ENCODE measurements around the gene NFKB2.

The NFKB2 gene

DNA sequence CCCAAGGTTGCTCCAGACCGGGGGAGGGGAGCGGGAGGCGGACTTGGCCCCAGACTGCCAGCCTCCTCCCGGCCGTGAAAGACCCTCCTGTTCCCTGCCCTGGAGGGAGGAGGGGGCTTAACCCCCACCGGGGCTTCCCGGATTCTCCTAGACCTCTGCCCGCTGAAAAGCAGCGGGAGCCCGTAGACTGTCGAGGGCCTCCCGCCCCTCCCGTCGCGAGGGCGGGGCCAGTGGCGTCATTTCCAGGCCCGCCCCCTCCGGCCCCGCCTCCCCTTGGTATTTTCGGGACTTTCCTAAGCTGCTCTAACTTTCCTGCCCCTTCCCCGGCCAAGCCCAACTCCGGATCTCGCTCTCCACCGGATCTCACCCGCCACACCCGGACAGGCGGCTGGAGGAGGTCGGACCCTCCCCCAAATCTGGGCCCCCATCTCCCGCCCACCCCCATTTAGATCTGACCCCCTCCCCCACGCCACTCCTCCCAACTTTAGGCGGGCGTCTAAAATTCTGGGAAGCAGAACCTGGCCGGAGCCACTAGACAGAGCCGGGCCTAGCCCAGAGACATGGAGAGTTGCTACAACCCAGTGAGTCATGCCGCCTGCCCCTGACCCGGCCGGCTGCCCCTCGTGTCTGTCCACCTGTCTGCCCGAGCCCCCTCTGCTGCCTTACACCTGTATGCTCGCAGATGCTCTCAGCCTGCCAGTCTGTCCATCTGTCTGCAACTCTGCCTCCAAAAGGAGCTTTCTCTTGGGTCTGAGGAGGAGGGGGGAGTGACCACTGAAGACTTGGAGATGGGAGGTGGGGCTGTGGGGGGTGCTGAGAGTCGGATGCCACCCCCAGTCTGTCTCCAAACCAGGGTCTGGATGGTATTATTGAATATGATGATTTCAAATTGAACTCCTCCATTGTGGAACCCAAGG, at the start of gene NFKB2:
TSS of gene NFKB2 (plus strand) at position 306 of the 917 bp plus-strand sequence. CDS start at position 561, 255 bp downstream.
- peak; percentile 94 to 95 for DNase-seq

DNA sequence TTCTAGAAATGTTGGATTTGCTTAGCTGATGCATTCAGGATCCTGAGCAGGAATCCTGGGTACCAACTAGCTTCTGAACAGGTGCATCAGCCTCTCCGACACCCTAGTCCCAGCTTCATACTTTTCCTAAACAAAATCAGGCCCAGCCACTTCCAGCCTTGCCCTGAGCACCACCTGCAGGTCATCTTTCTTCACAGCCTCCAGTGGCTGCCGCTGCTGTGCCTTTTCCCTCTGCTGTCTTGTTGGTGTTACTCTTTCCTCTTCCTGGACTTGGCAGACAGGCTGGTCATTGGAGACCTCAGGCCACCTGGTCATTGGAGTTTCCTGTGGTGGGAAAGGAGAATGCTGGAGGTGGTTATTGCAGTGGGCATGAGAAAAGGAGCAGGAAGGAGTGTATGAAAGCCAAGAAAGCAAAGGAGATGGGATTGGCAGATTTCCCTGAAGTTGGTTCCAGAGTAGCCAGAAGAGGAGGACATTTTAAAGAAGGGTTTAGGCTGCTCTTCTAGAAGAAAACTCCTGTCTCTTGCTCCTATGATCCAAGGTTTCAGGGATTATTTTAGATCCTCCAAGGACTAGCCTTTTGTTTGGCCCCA, 48.2 kb upstream of the NFKB2 start:
- DNase-seq, result no peak

DNA sequence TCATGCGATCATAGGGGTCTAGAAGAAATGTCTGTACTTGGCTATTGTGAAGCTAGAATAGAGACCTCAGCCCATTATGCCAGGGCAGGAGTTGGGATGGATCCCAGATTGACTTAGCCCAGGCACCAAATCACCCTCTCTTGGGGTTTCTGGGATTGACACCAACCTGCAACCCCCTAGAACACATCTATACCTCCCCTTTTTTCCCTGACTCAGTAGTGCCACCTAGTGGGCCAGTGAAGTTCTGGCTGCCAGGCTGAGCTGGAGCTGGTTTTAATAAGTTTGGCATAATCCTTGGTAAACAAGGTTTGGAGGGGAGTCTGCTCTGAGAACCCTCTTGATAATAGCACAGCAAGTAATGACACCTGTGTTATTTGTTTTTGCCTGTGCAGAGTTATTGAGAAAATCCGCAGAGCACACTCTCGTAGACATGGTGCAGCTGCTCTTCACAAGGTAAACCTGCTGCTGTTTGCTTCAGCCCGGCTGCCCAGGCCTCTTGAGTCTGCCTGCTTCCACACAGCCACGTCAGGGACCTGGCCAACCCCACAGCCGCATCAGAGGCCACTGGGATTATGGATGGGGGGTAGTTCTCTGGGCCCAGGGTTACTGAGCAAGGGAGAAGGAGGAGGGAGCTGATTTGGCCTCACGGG, 43.3 kb upstream of the NFKB2 start:
- peak; percentile 63 to 78 for DNase-seq

DNA sequence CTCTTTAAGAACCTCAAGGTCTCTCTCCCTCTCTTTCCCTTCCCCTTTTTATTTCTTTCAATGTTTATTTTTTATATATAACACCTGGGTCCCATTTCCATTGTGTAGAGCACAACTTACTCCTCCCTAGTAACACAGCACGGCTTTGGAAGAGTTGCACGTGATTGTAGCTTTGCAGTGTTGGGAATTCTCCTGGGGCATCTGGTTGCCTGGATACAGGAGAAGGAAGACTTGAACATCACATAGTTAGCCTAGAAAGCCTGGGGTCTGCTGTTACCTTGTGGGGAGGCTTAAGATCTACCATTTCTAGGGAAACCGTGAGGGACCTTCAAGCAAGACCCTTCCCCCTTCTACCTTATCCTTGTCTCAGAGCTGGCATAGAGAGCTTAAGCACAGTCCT, 41.1 kb upstream of the NFKB2 start:
- no peak for DNase-seq

DNA sequence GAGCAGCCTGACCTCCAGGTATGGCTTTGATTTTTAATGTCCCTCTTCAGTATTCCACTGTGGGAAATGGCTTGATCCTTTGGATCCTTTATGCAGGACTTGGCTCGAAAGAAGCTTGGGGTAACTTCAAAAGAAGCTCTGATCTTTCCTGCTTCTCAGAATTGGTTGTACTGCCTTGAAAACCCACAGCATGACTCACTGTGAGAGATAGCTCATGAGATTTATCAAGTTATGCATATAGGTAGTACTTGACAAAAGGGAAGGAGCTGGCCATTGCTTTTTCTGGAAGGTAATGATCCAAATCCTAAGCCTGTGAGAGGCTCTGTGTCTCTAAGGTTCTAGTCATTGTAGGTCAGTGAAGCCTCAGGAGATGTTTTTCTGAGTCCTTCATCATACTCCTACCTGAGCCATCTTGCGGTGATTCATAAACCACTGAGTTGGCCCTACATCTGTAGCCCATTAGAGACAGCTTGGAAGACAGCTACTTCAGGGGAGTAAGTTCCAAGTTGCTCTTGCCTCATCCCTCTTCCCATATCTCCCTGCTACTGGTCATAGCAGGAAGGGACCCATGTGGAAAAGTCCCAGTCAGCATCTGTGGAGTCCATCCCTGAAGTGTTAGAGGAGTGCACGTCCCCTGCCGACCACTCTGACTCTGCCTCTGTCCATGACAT, 36.7 kb upstream of the NFKB2 start:
- no peak for DNase-seq

DNA sequence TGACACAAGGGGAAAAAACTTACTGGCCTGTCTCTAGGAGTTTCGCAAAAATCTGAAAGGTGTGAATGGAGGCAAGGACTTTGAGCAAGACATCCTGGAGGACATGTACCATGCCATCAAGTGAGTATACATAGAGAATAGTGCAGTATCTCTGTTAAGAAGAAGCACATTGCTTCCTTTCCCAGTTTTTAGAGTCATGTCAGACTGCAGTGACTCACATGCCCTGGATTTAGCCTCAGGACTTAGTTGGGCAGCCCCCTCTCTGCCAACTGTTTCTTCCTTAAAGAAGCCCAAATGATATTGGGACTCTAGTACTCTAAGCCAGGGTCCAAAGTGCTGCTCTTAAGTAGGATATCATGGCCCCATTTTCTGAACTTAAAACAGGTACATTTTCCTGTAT, 28.1 kb upstream of the NFKB2 start:
- DNase-seq, result no peak

DNA sequence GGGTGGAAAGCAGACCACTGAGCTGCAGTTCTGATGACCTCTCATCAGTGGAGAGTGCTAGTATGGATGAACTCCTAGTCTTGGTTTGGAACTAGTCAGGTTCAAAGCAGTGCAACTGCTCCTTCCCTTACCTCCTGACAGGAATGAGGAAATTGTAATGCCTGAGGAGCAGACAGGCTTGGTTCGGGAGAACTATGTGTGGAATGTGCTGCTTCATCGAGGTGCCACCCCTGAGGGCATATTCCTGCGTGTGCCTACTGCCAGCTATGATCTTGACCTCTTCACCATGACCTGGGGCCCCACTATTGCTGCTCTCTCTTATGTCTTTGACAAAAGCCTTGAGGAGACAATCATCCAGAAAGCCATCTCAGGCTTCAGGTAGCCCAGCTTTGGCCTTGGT, 27.4 kb upstream of the NFKB2 start:
- no peak for DNase-seq

DNA sequence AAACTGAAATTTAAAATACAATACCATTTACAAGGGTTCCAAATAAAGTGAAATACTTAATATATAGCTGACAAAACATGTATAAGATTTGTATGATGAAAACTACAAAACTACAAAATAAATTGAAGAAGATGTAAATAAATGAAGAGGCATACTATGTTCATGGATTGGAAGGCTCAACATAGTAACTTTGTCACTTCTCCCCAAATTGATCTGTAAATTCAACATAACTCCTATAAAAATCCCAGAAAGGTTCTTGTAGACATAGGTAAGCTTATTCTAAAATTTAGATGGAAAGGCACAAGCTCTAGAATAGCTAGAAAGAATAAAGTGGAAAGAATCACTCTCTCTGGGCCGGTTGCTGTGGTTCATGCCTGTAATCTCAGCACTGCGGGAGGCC, 24.2 kb upstream of the NFKB2 start:
- DNase-seq, result no peak

DNA sequence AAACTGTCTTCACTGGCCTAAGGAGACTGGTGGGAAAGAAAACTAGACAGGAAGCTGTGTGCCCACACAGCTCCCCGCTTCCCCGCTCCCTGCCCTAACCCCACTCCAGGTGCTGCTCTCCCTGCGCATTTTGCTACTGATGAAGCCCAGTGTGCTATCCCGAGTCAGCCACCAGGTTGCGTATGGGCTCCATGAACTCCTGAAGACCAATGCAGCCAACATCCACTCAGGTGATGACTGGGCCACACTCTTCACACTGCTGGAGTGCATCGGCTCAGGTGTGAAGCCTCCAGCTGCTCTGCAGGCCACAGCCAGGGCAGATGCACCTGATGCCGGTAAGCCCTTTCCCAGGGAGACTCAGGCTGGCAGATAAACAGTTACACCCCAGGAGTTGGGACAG, 20.3 kb upstream of the NFKB2 start:
- peak in 1 of 2 donors; percentile 13 for DNase-seq

DNA sequence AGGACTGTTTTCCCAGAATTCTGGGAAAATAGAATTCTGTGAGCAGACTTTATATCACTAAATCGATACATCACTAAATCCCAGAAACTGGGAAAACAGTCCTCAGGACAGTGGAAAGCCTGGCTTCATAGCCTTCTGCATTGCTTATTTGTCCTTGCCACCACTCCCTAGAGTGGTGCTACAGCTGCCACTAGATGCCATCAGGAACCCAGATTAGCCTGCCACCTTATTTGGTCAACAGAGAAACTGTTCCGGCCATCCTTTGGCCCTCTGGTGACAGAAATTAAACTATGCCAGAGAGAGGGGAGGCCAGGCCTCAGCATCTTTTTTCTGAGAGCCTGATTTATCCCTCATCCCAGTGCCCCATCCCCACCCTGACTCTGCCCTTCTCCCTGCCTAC, 19.6 kb upstream of the NFKB2 start:
- DNase-seq, result no peak

DNA sequence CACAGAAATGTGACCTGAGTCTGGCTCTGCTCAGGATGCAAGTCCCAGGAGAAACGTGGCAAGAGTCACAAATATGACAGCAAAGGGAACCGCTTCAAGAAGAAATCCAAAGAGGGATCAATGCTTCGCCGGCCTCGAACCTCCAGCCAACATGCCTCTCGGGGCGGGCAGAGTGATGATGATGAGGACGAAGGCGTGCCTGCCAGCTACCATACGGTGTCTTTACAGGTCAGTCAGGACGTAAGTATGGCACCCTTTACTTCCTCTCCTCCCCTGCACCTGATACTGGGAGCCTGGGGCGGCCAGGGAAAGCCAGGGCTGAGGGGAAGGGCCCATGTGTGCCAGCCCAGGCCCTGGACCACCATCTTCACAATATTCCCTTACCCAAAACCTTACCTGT, 18.6 kb upstream of the NFKB2 start:
- DNase-seq, result no peak

DNA sequence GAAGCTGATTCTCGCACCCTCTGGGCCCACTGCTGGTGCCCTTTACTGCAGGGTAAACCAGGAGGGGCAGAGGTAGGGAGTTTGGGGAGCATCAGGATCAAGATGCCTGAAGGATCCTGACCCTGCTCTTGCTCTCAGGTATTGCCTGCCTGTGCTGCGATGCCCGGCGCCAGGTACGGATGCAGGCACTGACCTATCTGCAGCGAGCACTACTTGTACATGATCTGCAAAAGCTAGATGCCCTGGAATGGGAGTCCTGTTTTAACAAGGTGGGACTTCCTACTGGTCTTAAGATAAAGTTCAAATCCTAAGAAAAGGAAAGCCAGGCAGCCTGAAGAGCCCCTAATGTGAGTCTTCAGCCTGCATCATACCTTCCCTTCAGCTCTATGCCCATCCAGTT, 16.1 kb upstream of the NFKB2 start:
- no peak for DNase-seq

DNA sequence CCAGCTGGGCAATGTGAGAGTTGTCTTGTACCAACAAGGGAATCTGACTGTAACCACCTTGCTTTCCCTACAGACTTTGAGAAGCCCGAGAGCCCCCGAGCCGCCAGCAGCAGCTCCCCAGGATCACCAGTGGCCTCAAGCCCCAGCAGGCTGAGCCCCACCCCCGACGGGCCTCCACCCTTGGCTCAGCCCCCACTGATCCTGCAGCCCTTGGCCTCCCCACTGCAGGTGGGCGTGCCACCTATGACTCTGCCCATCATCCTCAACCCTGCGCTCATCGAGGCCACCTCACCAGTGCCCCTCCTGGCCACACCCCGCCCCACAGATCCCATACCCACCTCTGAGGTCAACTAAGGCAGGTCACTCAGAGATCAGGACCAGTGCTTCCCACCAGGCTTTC, 13.5 kb upstream of the NFKB2 start:
- DNase-seq, result no peak

DNA sequence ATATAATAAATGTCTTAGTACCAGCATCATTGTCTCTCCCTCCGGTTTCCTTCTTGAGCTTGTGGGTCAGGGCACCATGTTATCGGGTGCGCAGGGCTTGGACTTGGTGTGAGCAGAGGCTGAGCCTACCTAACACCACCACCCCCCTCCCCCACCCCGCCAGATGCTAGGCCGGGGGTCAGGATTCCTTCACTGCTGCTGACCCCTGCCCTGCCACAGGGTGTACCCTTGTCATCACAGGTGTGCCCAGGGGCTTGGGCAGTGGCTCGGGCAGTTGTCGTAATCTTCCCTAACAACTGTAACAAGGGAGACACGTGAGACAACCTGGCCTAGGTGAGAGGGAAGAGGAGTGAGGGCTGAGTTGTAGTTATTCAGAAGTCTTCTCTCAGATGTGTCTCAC, 12.6 kb upstream of the NFKB2 start:
- DNase-seq, result no peak

DNA sequence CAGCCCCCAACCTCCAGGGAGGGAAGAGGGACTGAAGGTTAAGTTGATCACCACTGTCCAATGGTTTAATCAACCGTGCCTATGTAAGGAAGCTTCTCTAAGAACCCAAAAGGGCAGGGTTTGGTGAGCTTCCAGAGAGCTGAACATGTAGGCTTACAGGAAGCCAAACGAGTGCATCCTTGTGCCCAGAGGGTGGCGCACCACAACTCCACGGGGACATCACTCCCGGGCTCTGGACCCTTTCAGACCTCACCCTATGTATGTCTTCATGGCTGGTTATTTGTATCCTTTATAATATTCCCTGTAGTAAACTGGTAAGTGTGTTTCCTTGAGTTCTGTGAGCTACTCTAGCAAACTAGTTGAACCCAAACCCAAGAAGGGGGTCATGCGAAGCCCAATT, 11.5 kb upstream of the NFKB2 start:
- peak; percentile 21 to 26 for DNase-seq

DNA sequence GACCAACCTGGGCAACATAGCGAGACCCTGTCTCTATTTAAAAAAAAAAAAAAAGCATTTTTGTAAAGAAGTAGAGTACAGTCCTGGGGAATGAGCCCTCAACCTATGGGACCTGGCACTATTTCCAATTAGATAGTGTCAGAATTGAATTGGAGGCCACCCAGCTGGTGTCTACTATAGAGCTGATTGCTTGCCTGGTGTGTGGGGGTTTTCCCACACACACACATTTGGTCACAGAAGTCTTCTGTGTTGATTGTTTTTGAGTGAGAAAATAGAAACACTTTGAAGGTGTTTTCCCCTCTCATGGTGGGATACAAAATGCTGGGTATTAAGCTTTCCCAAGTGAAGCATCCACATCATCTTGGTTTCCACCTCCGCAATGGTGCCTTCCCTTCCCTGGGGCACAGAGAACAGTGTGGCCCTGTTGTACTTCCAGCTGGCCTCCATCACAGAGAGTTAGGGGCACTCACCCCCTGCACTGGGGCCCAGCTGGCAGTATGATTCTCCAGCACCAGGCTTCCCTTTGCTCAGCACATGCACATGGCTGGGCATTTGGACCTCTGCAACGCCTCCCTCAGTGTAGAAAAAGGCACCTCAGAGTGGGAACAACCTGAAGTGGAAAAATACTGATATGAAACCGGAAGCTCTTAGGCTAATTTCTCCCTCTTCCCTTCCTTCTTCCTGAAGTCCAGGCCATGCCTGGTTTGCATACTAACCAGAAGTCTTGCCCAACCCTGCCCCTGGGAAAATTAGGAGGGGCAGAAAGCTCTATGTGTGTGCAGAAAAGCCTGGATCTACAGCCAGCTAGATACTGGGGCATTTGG, 10.7 kb upstream of the NFKB2 start:
- no peak for DNase-seq

DNA sequence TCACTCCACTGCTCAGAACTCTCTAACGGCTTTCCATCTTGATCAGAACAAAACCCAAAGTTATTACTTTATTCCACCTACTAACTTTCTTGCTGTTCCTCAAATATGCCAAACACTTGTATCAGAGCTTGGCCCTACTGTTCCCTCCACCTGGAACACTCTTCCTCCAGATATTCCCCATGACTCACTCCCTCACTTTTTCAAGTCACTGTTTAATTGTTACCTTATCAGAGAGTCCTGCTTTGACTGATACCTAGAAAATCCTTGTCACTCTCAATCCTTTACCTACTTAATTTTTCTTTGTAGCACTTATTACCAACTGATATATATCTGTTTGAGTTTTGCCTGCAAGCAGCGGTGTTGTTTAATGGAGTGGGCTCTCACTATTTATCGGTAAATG, 5.6 kb upstream of the NFKB2 start:
- DNase-seq, result no peak

DNA sequence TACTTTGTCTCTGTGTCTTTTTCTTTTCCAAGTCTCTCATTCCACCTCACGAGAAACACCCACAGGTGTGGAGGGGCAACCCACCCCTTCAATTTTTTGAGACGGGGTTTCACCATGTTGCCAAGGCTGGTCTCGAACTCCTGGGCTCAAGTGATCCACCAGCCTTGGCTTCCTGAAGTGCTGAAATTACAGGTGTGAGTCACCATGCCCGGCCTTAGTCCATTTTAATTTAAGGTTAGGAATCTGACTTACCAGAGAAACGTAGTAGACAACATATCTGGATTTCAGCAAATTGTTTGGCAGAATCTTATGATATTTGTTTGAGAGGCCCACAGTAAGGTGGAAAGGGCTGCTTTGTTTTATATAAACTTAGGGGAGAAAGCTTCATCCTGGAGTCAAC, 3.2 kb upstream of the NFKB2 start:
- DNase-seq, result no peak

DNA sequence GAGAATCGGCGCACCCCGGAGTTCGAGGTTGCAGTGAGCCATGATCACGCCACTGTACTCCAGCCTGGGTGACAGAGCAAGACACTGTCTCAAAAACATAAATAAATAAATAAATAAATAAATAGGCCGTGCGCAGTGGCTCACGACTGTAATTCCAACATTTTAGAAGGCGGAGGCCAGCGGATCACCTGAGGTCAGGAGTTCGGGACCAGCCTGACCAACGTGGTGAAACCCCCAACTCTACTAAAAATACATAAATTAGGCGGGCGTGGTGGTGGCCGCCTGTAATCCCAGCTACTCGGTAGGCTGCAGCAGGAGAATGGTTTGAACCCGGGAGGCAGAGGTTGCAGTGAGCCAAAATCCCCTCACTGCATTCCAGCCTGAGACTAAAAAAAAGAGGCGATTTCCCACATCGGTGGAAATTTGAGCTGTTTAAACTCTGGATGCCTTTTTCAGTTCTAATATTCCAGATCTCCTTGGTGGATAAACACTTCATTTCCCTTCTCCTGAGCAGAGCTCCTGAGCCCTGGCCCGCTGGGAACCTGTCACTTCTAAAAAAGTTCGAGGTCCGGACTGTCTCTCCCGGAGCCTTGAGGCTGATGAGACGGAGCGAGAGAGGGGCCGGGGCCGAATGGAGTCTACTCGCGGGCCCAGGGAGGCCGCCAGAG, 2.0 kb upstream of the NFKB2 start:
- DNase-seq, result no peak

DNA sequence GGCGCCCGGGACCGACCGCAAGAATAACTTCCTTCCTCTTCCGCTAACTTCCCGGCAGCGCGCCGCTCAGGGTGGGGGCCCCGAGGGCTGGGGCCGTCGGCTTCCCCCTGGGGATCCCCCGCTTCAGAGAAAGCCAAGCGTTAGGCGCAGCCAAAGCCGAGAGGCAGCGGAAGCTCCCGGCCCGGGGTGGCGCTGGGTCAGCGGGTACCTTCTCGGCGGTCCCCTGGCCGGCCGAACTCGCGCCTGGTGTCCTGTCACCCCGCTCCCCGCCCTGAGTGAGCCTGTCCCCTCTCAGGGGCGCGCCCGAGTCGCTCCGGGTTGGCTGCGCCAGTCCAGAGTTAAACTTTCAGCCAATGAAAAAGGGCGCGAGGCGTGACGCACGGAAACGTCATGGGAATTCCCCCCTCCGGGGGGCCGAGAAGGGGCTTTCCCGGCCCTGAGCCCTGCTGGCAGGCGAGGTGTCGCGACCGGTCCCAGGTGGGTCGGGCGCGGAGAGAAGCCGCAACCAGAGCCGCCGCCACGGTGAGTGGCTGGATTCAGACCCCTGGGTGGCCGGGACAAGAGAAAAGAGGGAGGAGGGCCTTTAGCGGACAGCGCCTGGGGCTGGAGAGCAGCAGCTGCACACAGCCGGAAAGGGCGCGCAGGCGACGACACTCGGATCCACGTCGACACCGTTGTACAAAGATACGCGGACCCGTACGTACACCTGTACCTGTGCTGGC, 1.3 kb upstream of the NFKB2 start:
- DNase-seq, result peak; percentile 98 to 99

DNA sequence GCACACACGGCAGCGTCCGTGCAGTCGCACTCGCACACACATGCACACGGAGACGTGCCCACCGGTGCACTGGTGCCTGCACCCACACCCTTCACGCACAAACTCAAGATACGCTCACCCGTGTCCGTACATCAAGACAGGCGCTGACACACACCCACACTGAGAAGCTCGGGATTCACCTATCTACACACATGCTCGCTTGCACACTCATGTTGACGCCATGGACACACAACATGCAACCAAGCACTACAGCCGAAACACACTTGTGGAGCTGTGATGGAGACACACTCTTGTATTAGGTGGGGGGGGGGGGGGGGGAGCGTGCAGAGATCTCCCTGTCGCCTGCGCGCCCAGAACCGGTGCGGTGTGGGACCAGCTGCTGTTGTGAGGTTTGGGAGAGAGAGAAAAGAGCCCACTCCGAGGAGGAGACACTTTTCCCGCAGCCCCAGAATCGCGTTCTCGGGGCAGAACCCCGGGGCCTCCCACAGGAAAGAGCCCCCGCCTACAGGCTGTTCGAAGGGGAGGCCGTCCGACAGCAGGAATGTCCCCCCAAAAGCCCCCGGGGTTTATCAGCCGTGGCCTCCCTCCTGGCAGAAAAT, 605 bp upstream of the NFKB2 start:
- DNase-seq, result peak in 1 of 2 donors; percentile 69
